H9 (cell line): ENCODE measurements around the gene SLC22A2. TPM values are rescaled to one million over a fixed set of nuclear protein-coding genes. Genes with fewer than 3 reads are reported as not detected.

Experiments
- DNase-seq: peaks from one replicate; pipeline ENCODE4 v3.0.0-alpha.2; 2017
- H2AFZ ChIP-seq: one replicate; pipeline ENCODE4 v1.6.1; 2013; ENCODE audit warnings: mild to moderate bottlenecking, low read length, control low read depth, moderate library complexity
- H2AK5ac ChIP-seq: 2 replicates; pipeline ENCODE4 v1.6.1; 2013; ENCODE audit warnings: low read length, control low read depth, mixed read lengths; ENCODE audit not compliant: insufficient read length
- H2BK120ac ChIP-seq: one replicate; pipeline ENCODE4 v1.6.1; 2013; ENCODE audit warnings: low read depth, mild to moderate bottlenecking, low read length, control low read depth, inconsistent platforms; ENCODE audit not compliant: poor library complexity, severe bottlenecking
- H2BK12ac ChIP-seq: 2 replicates; pipeline ENCODE4 v1.6.1; 2013; ENCODE audit warnings: low read length, control low read depth, mixed read lengths, low read depth; ENCODE audit not compliant: insufficient read length
- H2BK15ac ChIP-seq: 2 replicates; pipeline ENCODE4 v1.6.1; 2013; ENCODE audit warnings: low read depth, low read length, control low read depth
- H2BK20ac ChIP-seq: one replicate; pipeline ENCODE4 v1.6.1; 2013; ENCODE audit warnings: low read depth, mild to moderate bottlenecking, low read length, control low read depth, inconsistent platforms; ENCODE audit not compliant: poor library complexity, severe bottlenecking
- H2BK5ac ChIP-seq: 2 replicates; pipeline ENCODE4 v1.6.1; 2013; ENCODE audit warnings: low read length, control low read depth, mixed read lengths; ENCODE audit not compliant: insufficient read length
- H3K14ac ChIP-seq: 2 replicates; pipeline ENCODE4 v1.6.1; 2013; ENCODE audit warnings: low read length, control low read depth; ENCODE audit not compliant: insufficient read depth
- H3K18ac ChIP-seq: 2 replicates; pipeline ENCODE4 v1.6.1; 2013; ENCODE audit warnings: low read depth, mild to moderate bottlenecking, mixed read lengths, low read length, control low read depth; ENCODE audit not compliant: insufficient read length
- H3K23ac ChIP-seq: 2 replicates; pipeline ENCODE4 v1.6.1; 2013; ENCODE audit warnings: low read length, control low read depth, mixed read lengths, low read depth; ENCODE audit not compliant: insufficient read length
- H3K23me2 ChIP-seq: 2 replicates; pipeline ENCODE4 v1.6.1; 2013; ENCODE audit warnings: low read depth, mild to moderate bottlenecking, mixed read lengths, low read length, control low read depth; ENCODE audit not compliant: insufficient read length, poor library complexity, severe bottlenecking
- H3K27ac ChIP-seq: 2 replicates; pipeline ENCODE4 v1.5.1; 2013; ENCODE audit warnings: low read length, control low read depth, mixed read lengths, low read depth; ENCODE audit not compliant: insufficient read length
- H3K27me3 ChIP-seq: 2 replicates; pipeline ENCODE4 v1.6.1; 2013; ENCODE audit warnings: low read length, control low read depth, inconsistent platforms; ENCODE audit not compliant: insufficient read depth
- H3K4ac ChIP-seq: 2 replicates; pipeline ENCODE4 v1.6.1; 2013; ENCODE audit warnings: low read depth, mild to moderate bottlenecking, control low read depth, inconsistent platforms, low read length, moderate library complexity
- H3K4me1 ChIP-seq: 2 replicates; pipeline ENCODE4 v1.6.1; 2013; ENCODE audit warnings: low read length, control low read depth, inconsistent platforms; ENCODE audit not compliant: insufficient read depth
- H3K4me2 ChIP-seq: 2 replicates; pipeline ENCODE4 v1.6.1; 2013; ENCODE audit warnings: low read length, control low read depth, mixed read lengths; ENCODE audit not compliant: insufficient read length, insufficient read depth
- H3K56ac ChIP-seq: 2 replicates; pipeline ENCODE4 v1.6.1; 2013; ENCODE audit warnings: low read depth, mild to moderate bottlenecking, mixed read lengths, low read length, control low read depth; ENCODE audit not compliant: insufficient read length
- H3K79me1 ChIP-seq: 2 replicates; pipeline ENCODE4 v1.6.1; 2013; ENCODE audit warnings: low read depth, mild to moderate bottlenecking, moderate library complexity, low read length, control low read depth, inconsistent platforms; ENCODE audit not compliant: insufficient read depth, poor library complexity, severe bottlenecking
- H3K79me2 ChIP-seq: 2 replicates; pipeline ENCODE4 v1.6.1; 2013; ENCODE audit warnings: low read length, control low read depth, inconsistent platforms; ENCODE audit not compliant: insufficient read depth
- H3K9ac ChIP-seq: 2 replicates; pipeline ENCODE4 v1.6.1; 2013; ENCODE audit warnings: low read length, control low read depth, mixed read lengths; ENCODE audit not compliant: insufficient read length; ENCODE audit errors: extremely low read depth
- H3K9me3 ChIP-seq: one replicate; pipeline ENCODE4 v1.6.1; 2013; ENCODE audit warnings: low read depth, low read length, inconsistent platforms; ENCODE audit not compliant: control insufficient read depth
- H3T11ph ChIP-seq: one replicate; pipeline ENCODE4 v1.6.1; 2013; ENCODE audit warnings: mild to moderate bottlenecking, low read length, control low read depth, inconsistent platforms
- H4K20me1 ChIP-seq: one replicate; pipeline ENCODE4 v1.6.1; 2013; ENCODE audit not compliant: control insufficient read depth, insufficient read length, insufficient read depth
- H4K5ac ChIP-seq: 2 replicates; pipeline ENCODE4 v1.6.1; 2013; ENCODE audit warnings: low read depth, mild to moderate bottlenecking, mixed read lengths, low read length, control low read depth; ENCODE audit not compliant: insufficient read length
- H4K8ac ChIP-seq: replicated peaks from 2 replicates; pipeline ENCODE4 v1.6.1; 2013; ENCODE audit warnings: low read length, control low read depth, mixed read lengths, low read depth; ENCODE audit not compliant: insufficient read length
- H4K91ac ChIP-seq: 2 replicates; pipeline ENCODE4 v1.6.1; 2013; ENCODE audit warnings: low read depth, mild to moderate bottlenecking, moderate library complexity, mixed read lengths, low read length, control low read depth; ENCODE audit not compliant: insufficient read length
- H3K27ac Mint-ChIP-seq, 3 experiments: 2 replicates in 2 of 3; 3 replicates in 1 of 3; pipeline ENCODE4 v1.8.0; 2020 to 2021; ENCODE audit warnings: mixed read lengths in 3 of 3, mild to moderate bottlenecking in 1 of 3, moderate library complexity in 1 of 3
- H3K27me3 Mint-ChIP-seq: 2 replicates; pipeline ENCODE4 v1.8.0; 2021; ENCODE audit warnings: low read depth, mild to moderate bottlenecking, moderate library complexity, mixed read lengths
- H3K36me3 Mint-ChIP-seq, 3 experiments: 2 replicates in 2 of 3; 3 replicates in 1 of 3; pipeline ENCODE4 v1.8.0; 2020 to 2021; ENCODE audit warnings: low read depth in 3 of 3, mixed read lengths in 3 of 3; ENCODE audit not compliant: insufficient read depth in 1 of 3
- H3K4me1 Mint-ChIP-seq, 2 experiments: 2 replicates each; pipeline ENCODE4 v1.8.0; 2020; ENCODE audit warnings: mixed read lengths in 2 of 2
- H3K4me3 Mint-ChIP-seq, 2 experiments: 2 replicates in 1 of 2; 3 replicates in 1 of 2; pipeline ENCODE4 v1.8.0; 2020 to 2021; ENCODE audit warnings: mild to moderate bottlenecking in 2 of 2, mixed read lengths in 2 of 2, moderate library complexity in 1 of 2
- H3K9me3 Mint-ChIP-seq, 2 experiments: 2 replicates in 1 of 2; 3 replicates in 1 of 2; pipeline ENCODE4 v1.8.0; 2020; ENCODE audit warnings: mild to moderate bottlenecking in 2 of 2, mixed read lengths in 2 of 2, moderate library complexity in 1 of 2
- CTCF ChIP-seq: fragments of 200-600 bp; sonication (generic); conservative IDR thresholded peaks from 3 replicates; pipeline ENCODE4 v1.8.0; 2021; ENCODE audit warnings: antibody characterized with exemption, mild to moderate bottlenecking
- total RNA-seq: library from RNA; stranded (reverse); gene quantifications from 2 replicates; pipeline ENCODE4 v1.2.1, GENCODE V29; 2021

Gene SLC22A2
- total RNA-seq, 1 experiment from 2014 or later: 1.0 TPM

- Histone ChIP-seq H3K23ac (no peak overlapping the region), H2BK12ac (no peak overlapping the region), H2BK120ac (no peak overlapping the region), H4K20me1 (no peaks in the 10 kb centered on the region), H3K14ac (no peak overlapping the region), H3K79me1 (no peaks in the 10 kb centered on the region), H3K23me2 (no peaks in the 10 kb centered on the region), H3K27me3 (no peaks in the 10 kb centered on the region), H2AFZ (no peak overlapping the region), H3K9ac (no peak overlapping the region), H2BK15ac (no peak overlapping the region), H2AK5ac (no peak overlapping the region), H2BK20ac (no peak overlapping the region), H4K8ac (no peak overlapping the region), H3K56ac (no peak overlapping the region), H3K4ac (no peak overlapping the region), H3K79me2 (no peaks in the 10 kb centered on the region), H2BK5ac (no peak overlapping the region), H3T11ph (no peak overlapping the region), H3K9me3 (no peaks in the 10 kb centered on the region), H4K91ac (no peak overlapping the region), H3K27ac (no peak overlapping the region), H3K4me2 (no peak overlapping the region), H3K18ac (no peak overlapping the region), H4K5ac (no peak overlapping the region), H3K4me1 (no peaks in the 10 kb centered on the region)
- no peaks in the 10 kb centered on the region for H3K27me3 Mint-ChIP-seq
- H3K36me3 Mint-ChIP-seq: peaks cover 2 to 22% (median 12%) of the 10 kb centered on the region in 3 experiments
- TF ChIP-seq CTCF: no peak
- no peak for DNase-seq
- H3K27ac Mint-ChIP-seq: no peak overlapping the region
- peaks cover 23 to 31% of the 10 kb centered on the region in 2 experiments for H3K9me3 Mint-ChIP-seq
- no peaks in the 10 kb centered on the region for H3K4me1 Mint-ChIP-seq
- no peak overlapping the region for H3K4me3 Mint-ChIP-seq
Measured at GRCh38 chr6:160197662-160198061, 61.0 kb downstream of the SLC22A2 start.
